ENCODE data around the gene SHF. TPM values are rescaled to one million over a fixed set of nuclear protein-coding genes. Genes with fewer than 3 reads are reported as not detected.

The SHF gene
- total RNA-seq, 1 donor from 2014 or later: 4.6 TPM

GRCh38 chr15:45143056-45143455, 44.7 kb downstream of the SHF start:
- no peak overlapping the region for H3K4me3 ChIP-seq (ENCODE audit: insufficient read depth, low read depth, low read length)
- peaks cover 2% of the 10 kb centered on the region for H3K36me3 Mint-ChIP-seq (ENCODE audit: low read depth, unreplicated experiment)
- no peak overlapping the region for H3K27ac Mint-ChIP-seq (ENCODE audit: unreplicated experiment)
- H3K4me1 ChIP-seq (ENCODE audit: insufficient read depth, low read length): no peaks in the 10 kb centered on the region
- no peak overlapping the region for H3K9ac ChIP-seq (ENCODE audit: low read length)
- no peaks in the 10 kb centered on the region for H3K9me3 Mint-ChIP-seq (ENCODE audit: unreplicated experiment)
- no peaks in the 10 kb centered on the region for H4K20me1 ChIP-seq (ENCODE audit: insufficient read depth, low read length)
- FAIRE-seq: no peak
- H3K27me3 Mint-ChIP-seq (ENCODE audit: low read depth, unreplicated experiment): peaks cover 34% of the 10 kb centered on the region
- TF ChIP-seq CTCF (IDR thresholded peaks at IDR 0.05; ENCODE audit: insufficient read depth, low read depth, low read length) (no peak), EZH2 (IDR thresholded peaks at IDR 0.05; ENCODE audit: insufficient read depth, low read length) (no peak)
- H3K79me2 ChIP-seq (ENCODE audit: insufficient read depth, low read length): no peaks in the 10 kb centered on the region
- no peaks in the 10 kb centered on the region for H3K36me3 ChIP-seq (ENCODE audit: insufficient read depth, low read length)
- no peak overlapping the region for H3K4me2 ChIP-seq (ENCODE audit: low read length)
- H3K9me3 ChIP-seq (ENCODE audit: insufficient read depth, low read depth, low read length): no peaks in the 10 kb centered on the region
- DNase-seq (ENCODE audit: low read depth): no peak
- H3K4me3 Mint-ChIP-seq (ENCODE audit: unreplicated experiment): no peak overlapping the region
- no peak overlapping the region for H3K27ac ChIP-seq (ENCODE audit: low read depth, low read length)
- H2AFZ ChIP-seq (ENCODE audit: low read depth, low read length): no peak overlapping the region
- H3K4me1 Mint-ChIP-seq (ENCODE audit: low read depth, unreplicated experiment): no peaks in the 10 kb centered on the region
- peaks cover 7% of the 10 kb centered on the region for H3K27me3 ChIP-seq (ENCODE audit: insufficient read depth, low read length)

GRCh38 chr15:45141386-45141785, 46.4 kb downstream of the SHF start:
- H3K36me3 ChIP-seq (ENCODE audit: insufficient read depth, low read length): no peaks in the 10 kb centered on the region
- H3K9ac ChIP-seq (ENCODE audit: low read length): no peak overlapping the region
- no peaks in the 10 kb centered on the region for H3K79me2 ChIP-seq (ENCODE audit: insufficient read depth, low read length)
- H4K20me1 ChIP-seq (ENCODE audit: insufficient read depth, low read length): no peaks in the 10 kb centered on the region
- H3K4me3 Mint-ChIP-seq (ENCODE audit: unreplicated experiment): no peak overlapping the region
- H3K4me1 Mint-ChIP-seq (ENCODE audit: low read depth, unreplicated experiment): no peaks in the 10 kb centered on the region
- H3K36me3 Mint-ChIP-seq (ENCODE audit: low read depth, unreplicated experiment): peaks cover 2% of the 10 kb centered on the region
- H3K9me3 ChIP-seq (ENCODE audit: insufficient read depth, low read depth, low read length): no peaks in the 10 kb centered on the region
- no peak overlapping the region for H3K4me3 ChIP-seq (ENCODE audit: insufficient read depth, low read depth, low read length)
- DNase-seq (ENCODE audit: low read depth) (no peak), FAIRE-seq (no peak)
- H3K27ac ChIP-seq (ENCODE audit: low read depth, low read length): no peak overlapping the region
- H2AFZ ChIP-seq (ENCODE audit: low read depth, low read length): no peak overlapping the region
- H3K4me2 ChIP-seq (ENCODE audit: low read length): no peak overlapping the region
- H3K27ac Mint-ChIP-seq (ENCODE audit: unreplicated experiment): no peak overlapping the region
- H3K27me3 Mint-ChIP-seq (ENCODE audit: low read depth, unreplicated experiment): peaks cover 41% of the 10 kb centered on the region
- TF ChIP-seq CTCF (IDR thresholded peaks at IDR 0.05; ENCODE audit: insufficient read depth, low read depth, low read length): no peak
- H3K27me3 ChIP-seq (ENCODE audit: insufficient read depth, low read length): peaks cover 12% of the 10 kb centered on the region
- H3K9me3 Mint-ChIP-seq (ENCODE audit: unreplicated experiment): no peaks in the 10 kb centered on the region
- no peaks in the 10 kb centered on the region for H3K4me1 ChIP-seq (ENCODE audit: insufficient read depth, low read length)

GRCh38 chr15:45140557-45141250, 47.1 kb downstream of the SHF start:
- Histone ChIP-seq H3K4me2 (ENCODE audit: low read length) (no peak overlapping the region), H4K20me1 (ENCODE audit: insufficient read depth, low read length) (no peaks in the 10 kb centered on the region), H3K36me3 (ENCODE audit: insufficient read depth, low read length) (no peaks in the 10 kb centered on the region), H3K27ac (ENCODE audit: low read depth, low read length) (no peak overlapping the region), H3K4me3 (ENCODE audit: insufficient read depth, low read depth, low read length) (no peak overlapping the region), H3K79me2 (ENCODE audit: insufficient read depth, low read length) (no peaks in the 10 kb centered on the region), H3K4me1 (ENCODE audit: insufficient read depth, low read length) (no peaks in the 10 kb centered on the region), H3K9ac (ENCODE audit: low read length) (no peak overlapping the region), H2AFZ (ENCODE audit: low read depth, low read length) (no peak overlapping the region), H3K9me3 (ENCODE audit: insufficient read depth, low read depth, low read length) (no peaks in the 10 kb centered on the region), H3K27me3 (ENCODE audit: insufficient read depth, low read length) (peaks cover 15% of the 10 kb centered on the region)
- FAIRE-seq: no peak
- peaks cover 2% of the 10 kb centered on the region for H3K36me3 Mint-ChIP-seq (ENCODE audit: low read depth, unreplicated experiment)
- DNase-seq (ENCODE audit: low read depth): no peak
- no peaks in the 10 kb centered on the region for H3K4me1 Mint-ChIP-seq (ENCODE audit: low read depth, unreplicated experiment)
- peaks cover 42% of the 10 kb centered on the region for H3K27me3 Mint-ChIP-seq (ENCODE audit: low read depth, unreplicated experiment)
- no peak overlapping the region for H3K27ac Mint-ChIP-seq (ENCODE audit: unreplicated experiment)
- no peak for TF ChIP-seq EZH2 (IDR thresholded peaks at IDR 0.05; ENCODE audit: insufficient read depth, low read length)
- no peak for TF ChIP-seq CTCF (IDR thresholded peaks at IDR 0.05; ENCODE audit: insufficient read depth, low read depth, low read length)
- no peak overlapping the region for H3K4me3 Mint-ChIP-seq (ENCODE audit: unreplicated experiment)
- no peaks in the 10 kb centered on the region for H3K9me3 Mint-ChIP-seq (ENCODE audit: unreplicated experiment)
